Limb (tissue), 2 donors: ENCODE data around the gene BTK.
"Not testable (repeated sequence)": the region's sequence is repeated elsewhere in the genome, so short reads cannot be mapped to it uniquely, and the experiment has no call there.

Source experiments
- DNase-seq, 2 donors: peaks; one replicate each; pipeline ENCODE4 v3.0.0-alpha.2; 2016; ENCODE audit errors: extremely low spot score in 2 of 2

Gene BTK

DNA sequence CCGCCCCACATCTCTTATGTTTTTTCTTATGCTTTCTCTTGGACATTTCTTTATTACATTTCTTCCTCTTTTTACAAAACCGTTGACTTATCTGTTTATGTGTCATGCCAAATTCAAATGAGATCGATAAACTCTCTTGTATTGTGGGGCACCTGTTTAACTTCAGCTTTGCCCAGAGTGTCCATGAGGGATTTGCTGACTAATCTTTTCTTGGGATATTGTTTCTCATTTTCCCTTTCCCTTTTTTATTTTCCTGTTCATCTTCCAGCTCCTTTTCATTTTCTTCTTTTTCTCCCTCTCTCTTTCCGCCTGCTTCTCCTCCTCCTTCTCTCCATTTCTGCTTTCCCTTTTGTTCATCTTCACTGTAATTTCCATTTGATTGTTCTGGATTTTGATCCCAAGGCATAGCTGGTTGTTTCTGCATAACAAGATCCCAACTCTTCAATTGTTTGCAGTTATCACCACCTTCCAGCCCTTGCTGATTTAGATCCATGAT, 48.2 kb downstream of the BTK start:
- DNase-seq, result no peak

DNA sequence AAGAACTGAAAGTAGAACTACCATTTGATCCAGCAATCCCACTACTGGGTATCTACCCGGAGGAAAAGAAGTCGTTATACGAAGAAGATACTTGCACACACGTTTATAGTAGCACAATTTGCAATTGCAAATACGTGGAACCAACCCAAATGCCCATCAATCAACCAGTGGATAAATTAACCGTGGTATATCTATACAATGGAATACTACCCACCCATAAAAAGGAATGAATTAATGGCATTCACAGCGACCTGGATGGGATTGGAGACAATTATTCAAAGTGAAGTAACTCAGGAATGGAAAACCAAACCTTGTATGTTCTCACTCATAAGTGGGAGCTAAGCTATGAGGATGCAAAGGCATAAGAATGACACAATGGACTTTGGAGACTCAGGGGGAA, 51.7 kb downstream of the BTK start:
- DNase-seq, result not testable (repeated sequence)

DNA sequence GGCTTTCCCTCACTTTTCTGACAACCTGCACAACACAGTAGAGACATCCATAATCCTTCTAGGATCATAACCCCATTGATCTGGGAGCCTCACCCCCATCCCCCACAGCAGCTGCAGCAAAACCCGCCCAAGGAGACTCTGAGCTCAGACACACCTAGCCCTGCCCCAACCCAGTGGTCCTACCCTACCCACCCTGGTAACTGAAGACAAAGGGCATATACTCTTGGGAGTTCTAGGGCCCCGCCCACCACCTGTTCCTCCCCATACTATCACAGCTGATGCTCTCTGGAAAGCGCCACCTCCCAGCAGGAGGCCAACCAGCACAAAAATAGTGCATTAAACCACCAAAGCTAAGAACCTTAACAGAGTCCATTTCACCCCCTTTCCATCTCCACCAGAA, 59.4 kb downstream of the BTK start:
- not testable (repeated sequence) for DNase-seq

DNA sequence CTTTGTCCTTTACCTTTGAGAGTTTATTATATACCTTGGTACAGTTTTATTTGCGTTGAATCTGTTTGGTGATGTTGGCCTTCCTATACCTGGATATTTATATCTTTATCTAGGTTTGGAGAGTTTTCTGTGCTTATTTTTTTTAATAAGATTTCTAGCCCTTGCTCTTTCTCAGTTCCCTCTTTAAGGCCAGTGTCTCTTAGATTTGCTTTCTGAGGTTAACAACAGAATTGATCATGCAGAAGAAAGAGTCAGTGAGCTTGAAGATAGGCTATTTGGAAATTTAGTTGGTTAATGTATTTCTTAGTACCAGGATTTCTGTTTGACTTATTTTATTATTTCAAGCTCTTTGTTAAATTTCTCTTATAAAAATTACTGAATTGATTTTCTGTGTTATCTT, 82.2 kb downstream of the BTK start:
- no peak for DNase-seq
